Measurements from ENCODE around the gene XPNPEP3.
"Not testable (repeated sequence)": the region's sequence is repeated elsewhere in the genome, so short reads cannot be mapped to it uniquely, and the experiment has no call there.

The XPNPEP3 gene

GRCh38 chr22:40856513-40857308, at the start of gene XPNPEP3, which contains the start of gene ST13:
TSS of gene XPNPEP3 (plus strand) at chr22:40857148. CDS start at chr22:40857182, 34 bp downstream.
TSS of gene ST13 (minus strand) at chr22:40856639. CDS start at chr22:40856540, 99 bp downstream.
- in situ Hi-C loops (cut with MboI; ENCODE audit: low sequenced_read_pairs) = no loop called here

DNA sequence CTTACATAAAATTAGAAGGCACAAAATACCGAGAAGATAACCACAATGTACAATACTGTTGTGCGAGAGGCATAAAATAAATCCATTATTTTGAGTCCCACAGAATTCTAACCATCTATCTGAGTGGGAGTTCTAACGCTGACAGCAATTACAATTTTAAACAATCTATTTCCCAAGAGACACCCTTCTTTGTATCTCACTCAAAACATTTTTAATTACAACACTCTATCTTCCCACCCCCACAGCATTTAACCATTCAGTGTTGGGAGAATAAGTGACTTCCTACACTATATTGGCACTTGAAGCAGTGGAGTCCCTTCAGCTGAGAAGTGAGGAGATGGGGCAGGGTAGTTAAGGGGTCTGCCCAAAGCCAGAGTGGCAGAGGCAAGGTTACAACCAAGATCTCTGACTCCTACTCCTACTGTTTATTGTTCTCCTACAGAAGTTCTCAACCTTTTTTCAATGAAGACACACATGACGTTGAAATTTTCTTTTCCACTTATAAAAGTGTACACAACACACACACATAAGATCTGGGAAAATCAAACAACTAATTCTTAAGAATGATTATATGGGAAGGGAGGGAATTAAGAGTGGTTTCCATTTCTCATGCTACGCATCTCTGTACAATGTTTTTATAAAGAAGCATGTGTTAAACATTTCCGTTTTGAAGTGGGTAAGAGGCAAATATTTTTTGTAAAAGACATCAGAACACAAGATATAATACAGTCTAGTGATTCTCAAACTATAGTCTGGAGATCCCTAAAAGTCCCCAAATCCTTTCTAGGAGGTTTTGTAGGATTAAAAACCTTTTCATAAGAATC, 48.7 kb upstream of the XPNPEP3 start:
- in situ Hi-C loops (cut with MboI; ENCODE audit: low sequenced_read_pairs) = no loop called here

DNA sequence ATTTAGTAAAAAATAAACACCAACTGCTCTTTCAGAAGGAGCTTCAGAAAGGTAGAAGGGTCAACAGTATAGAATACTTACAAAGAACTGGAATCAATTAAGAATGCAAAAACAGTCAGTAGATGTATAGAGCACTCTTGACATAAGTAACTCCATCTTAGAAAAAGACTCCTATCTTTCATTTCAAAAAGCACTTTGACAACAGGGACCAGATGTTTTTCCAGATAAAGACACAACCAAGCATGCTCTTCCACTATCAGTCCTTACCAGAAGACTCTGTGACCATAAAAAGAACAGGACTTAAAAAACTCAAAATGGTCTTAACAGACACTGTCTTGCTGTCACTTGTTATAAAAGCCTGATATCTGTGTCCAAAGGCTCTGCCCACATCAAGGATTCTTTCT, 43.0 kb upstream of the XPNPEP3 start:
- in situ Hi-C loops (cut with MboI; ENCODE audit: low sequenced_read_pairs) = no loop called here

- in situ Hi-C loops (cut with MboI; ENCODE audit: low sequenced_read_pairs) = no loop called here
Measured at GRCh38 chr22:40817737-40818136, 39.2 kb upstream of the XPNPEP3 start.

DNA sequence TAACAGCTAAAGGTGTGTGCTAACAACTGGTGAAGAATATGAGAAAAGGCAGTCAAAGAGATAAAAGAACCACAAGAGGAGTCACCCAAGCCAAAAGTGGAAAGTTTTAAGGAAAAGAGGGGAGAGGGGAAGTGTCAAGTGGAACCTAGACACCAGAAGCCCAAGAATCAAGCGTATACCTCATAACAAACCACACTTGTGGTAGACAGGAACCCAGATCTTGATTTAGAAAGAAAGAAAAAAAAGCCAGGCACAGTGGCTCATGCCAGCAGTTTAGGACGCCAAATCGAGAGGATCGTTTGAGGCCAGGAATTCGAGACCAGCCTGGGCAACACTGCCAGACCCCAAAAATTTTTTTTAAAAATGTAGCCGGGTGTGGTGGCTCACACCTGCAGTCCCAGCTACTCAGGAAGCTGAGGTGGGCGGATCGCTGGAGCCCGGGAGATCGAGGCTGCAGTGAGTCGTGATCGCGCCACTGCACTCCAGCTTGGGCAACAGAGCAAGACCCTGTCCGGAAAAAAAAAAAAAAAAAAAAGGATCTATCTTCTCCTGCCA, 38.7 kb upstream of the XPNPEP3 start:
- in situ Hi-C loops (cut with MboI; ENCODE audit: low sequenced_read_pairs) = no loop called here

GRCh38 chr22:40818747-40819598, 38.0 kb upstream of the XPNPEP3 start, which contains the start of gene SLC25A17:
TSS of gene SLC25A17 (minus strand) at chr22:40819346. CDS start at chr22:40819248, 98 bp downstream.
- in situ Hi-C loops (cut with MboI; ENCODE audit: low sequenced_read_pairs) = no loop called here

DNA sequence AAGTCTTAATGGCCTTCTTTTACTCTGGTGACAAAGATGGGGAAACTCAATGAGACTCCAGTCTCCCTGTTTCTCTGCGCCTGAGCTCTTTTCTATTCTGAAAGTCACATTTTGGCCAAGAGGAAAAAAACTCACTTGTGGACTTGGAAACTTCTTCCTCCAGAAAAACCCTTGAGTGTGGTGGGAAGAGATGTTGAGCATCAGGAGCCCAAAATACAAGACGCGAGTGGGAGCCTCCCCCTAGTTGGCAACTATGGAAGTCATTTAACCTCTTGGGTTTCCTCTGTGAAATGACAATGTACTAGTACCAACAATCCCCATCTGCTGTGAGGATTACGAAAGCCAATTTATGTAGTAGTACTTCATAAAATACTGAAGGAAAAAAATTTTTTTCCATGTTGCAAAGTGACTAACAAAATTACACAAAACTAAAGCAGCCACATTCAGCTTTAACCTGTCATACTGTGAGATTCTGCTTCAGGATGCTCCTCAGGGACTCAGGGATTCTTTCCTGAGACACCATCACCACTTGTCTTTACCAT, 37.3 kb upstream of the XPNPEP3 start:
- in situ Hi-C loops (cut with MboI; ENCODE audit: low sequenced_read_pairs) = no loop called here

GRCh38 chr22:40823426-40823825, 33.5 kb upstream of the XPNPEP3 start:
- in situ Hi-C loops (cut with MboI; ENCODE audit: low sequenced_read_pairs) = no loop called here

DNA sequence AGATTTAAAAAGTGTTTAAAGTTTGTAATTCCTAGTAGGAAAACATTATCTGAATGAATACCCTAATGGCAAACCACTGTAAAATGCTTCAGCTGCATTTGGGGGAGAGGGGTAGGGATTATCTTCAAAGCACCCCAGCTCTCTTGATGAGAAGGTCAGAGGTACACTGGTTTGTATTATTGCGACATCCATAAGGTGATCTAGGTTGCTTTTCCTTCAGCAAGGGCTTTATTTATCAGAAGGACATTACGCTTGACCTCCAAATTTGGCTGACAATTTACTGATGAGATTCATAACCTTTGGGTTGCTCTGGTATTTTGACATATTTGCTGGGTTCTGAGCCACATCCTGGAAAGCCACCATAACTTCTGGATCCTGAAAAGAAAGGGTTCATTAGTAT, 30.7 kb upstream of the XPNPEP3 start:
- in situ Hi-C loops (cut with MboI; ENCODE audit: low sequenced_read_pairs) = not testable (repeated sequence)

DNA sequence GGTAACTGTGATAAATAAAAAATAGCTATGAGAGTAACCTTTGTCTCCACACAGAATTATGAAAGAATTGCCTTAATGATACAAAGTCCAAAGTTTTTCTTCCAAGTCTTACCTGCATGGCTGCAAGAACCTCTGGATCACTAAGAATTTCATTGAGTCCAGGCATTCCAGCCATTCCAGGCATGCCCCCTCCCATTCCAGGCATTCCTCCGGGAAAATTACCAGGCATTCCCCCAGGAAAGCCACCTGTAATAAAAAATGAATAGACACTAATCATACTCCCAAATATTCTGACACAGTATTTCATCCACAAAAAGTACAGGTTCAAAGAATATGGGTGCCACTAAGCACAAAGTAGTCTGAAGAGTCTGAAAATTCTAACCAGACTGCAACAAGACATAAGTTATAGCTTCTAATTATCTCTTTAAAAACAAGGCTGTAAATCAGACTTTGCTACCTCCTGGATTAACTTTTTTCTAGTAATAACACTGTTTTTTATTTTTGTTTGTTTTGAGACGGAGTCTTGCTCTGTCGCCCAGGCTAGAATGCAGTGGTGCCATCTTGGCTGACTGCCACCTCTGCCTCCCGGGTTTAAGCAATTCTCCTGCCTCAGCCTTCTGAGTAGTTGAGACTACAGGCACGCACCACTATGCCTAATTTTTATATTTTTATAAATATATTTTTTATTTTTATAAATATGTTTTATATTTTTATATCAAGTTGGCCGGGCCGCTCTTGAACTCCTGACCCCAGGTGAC, 29.8 kb upstream of the XPNPEP3 start:
- in situ Hi-C loops (cut with MboI; ENCODE audit: low sequenced_read_pairs) = no loop called here

DNA sequence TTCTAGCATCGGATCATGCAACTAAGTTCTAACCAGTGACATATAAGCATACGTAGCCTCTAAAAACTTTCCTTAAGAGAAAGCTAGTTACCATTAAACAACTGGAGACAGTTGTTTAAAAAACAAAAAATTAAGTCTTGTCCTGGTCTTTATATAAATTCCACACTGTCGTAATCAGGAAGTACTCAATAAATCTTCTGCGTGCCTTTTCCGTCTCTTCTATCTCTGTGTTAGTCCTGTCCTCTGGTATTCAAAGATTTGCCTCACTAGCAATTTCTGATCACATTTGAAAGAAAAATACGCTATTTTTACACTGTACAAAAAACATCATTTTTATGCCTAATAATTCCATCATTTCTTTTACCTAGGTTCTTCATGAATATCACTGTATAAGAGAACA, 27.8 kb upstream of the XPNPEP3 start:
- in situ Hi-C loops (cut with MboI; ENCODE audit: low sequenced_read_pairs) = no loop called here

GRCh38 chr22:40834619-40835018, 22.3 kb upstream of the XPNPEP3 start:
- in situ Hi-C loops (cut with MboI; ENCODE audit: low sequenced_read_pairs) = no loop called here

- in situ Hi-C loops (cut with MboI; ENCODE audit: low sequenced_read_pairs) = no loop called here
Measured at GRCh38 chr22:40838486-40838885, 18.5 kb upstream of the XPNPEP3 start.

DNA sequence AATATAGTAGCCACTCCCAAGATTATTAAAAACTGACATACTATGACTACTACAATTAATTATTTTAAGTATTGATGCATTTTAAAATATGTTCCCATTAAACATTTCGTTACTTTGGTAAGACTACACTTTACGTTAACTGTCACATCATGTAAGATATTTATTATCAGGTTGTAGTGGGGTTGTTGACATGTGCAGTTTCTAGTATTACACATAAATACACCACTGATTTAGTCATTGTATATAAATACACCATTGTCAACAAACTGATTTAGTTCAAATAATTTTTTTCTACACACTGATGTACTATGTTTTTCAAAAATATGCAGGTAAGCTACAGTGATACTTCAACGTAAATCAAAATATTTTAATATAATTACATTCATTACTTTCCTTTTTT, 12.0 kb upstream of the XPNPEP3 start:
- in situ Hi-C loops (cut with MboI; ENCODE audit: low sequenced_read_pairs) = no loop called here

DNA sequence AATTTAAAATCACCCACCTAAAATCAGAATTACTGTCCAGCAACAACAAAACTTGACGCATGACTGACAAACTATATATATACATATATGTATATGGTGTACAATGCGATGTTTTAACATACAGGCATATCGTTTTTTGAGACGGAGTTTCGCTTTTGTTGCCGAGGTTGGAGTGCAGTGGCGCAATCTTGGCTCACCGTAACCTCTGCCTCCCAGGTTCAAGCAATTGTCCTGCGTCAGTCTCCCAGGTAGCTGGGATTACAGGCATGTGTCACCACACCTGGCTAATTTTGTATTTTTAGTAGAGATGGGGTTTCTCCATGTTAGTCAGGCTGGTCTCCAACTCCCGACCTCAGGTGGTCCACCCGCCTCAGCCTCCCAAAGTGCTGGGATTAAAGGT, 11.1 kb upstream of the XPNPEP3 start:
- in situ Hi-C loops (cut with MboI; ENCODE audit: low sequenced_read_pairs) = not testable (repeated sequence)

DNA sequence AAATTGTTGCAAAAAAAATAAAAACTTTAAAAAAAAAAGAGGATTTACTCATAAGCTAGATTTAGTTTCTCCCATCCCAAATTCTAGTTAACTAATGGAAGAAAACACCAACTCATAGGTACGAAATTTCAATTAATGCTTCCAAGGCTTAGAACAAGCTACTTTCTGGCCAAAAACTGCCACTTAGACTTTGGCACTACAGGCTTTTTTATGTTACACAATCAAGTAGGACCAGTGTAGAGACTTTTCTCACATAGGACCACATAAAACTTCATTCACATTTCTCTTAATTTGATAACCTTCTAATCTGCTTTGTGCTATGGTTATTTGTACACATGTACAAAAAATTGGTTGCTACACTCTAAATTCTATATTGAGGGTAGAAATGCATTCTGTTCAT, 3.6 kb upstream of the XPNPEP3 start:
- in situ Hi-C loops (cut with MboI; ENCODE audit: low sequenced_read_pairs) = no loop called here

GRCh38 chr22:40853961-40854360, 3.0 kb upstream of the XPNPEP3 start:
- in situ Hi-C loops (cut with MboI; ENCODE audit: low sequenced_read_pairs) = no loop called here

DNA sequence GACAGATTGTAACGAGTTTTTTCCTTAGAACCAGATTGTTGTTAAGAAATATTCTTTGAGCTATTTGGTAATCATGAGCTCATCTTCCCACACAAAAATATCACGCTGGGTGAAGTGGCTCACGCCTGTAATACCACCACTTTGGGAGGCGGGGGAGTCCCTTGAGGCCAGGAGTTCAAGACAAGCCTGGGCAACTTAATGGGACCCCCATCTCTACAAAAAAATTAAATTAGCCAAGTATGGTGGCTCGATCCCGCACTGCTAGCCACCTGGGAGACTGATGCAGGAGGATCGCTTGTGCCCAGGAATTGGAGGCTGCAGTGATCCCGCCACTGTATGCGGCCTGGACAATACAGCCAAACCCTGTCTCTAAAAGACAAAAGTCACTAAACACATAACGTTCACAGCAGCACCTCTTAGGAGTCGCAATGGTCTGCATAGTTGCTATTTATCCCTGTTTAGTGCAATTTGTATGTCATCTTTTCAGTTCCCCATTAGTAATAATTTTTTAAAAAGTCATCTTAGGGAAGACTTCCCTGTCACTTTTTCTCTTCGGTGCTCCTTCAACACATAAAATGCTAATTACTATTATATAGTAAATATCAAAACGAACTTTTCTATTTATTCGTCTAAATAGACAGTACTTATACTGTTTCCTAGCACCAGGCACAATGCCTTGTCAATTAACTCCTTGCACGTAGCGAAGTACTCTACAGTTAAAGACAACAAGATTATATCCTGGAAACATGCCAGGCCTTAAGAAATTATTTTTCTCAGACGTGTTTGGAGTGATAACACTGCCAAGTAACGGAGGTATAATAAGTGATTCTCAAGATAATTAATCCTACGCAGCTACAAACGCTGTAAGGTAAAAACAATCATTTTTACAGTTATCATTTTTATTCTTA, 1.6 kb upstream of the XPNPEP3 start:
- in situ Hi-C loops (cut with MboI; ENCODE audit: low sequenced_read_pairs) = no loop called here

Measured in HL-60/S4 (cell line).